Adrenal gland (tissue), 12 donors: ENCODE results near the gene ZNF619. TPM values are rescaled to one million over a fixed set of nuclear protein-coding genes. Genes with fewer than 3 reads are reported as not detected.

Experiments used
- DNase-seq, 7 donors: peaks; one replicate each; pipeline ENCODE4 v3.0.0-alpha.2; 2019 to 2020
- H3K27ac ChIP-seq, 5 donors: fragments of 200-600 bp; sonication (generic) in 4 of 5; 1 replicate in 3 of 5; 2 replicates in 2 of 5; pipeline versions ENCODE4 v1.5.1 to v1.8.0; 2016 to 2020; ENCODE audit warnings: mild to moderate bottlenecking in 1 of 5
- H3K27me3 ChIP-seq: fragments of 200-600 bp; 2 replicates; pipeline ENCODE4 v1.8.0; 2021
- H3K36me3 ChIP-seq, 2 donors: fragments of 200-600 bp; replicated peaks in 1 of 2; 1 replicate in 1 of 2; 2 replicates in 1 of 2; pipeline versions ENCODE4 v1.5.1 to v1.8.0; 2018 to 2022
- H3K4me1 ChIP-seq, 2 donors: fragments of 200-600 bp; replicated peaks in 1 of 2; 1 replicate in 1 of 2; 2 replicates in 1 of 2; pipeline versions ENCODE4 v1.5.1 to v1.8.0; 2018 to 2021
- H3K4me3 ChIP-seq, 4 donors: fragments of 200-600 bp; sonication (generic) in 3 of 4; one replicate each; pipeline ENCODE4 v1.5.1; 2016 to 2018
- H3K9me3 ChIP-seq, 3 donors: fragments of 200-600 bp; sonication (generic) in 1 of 3; replicated peaks in 1 of 3; 1 replicate in 2 of 3; 2 replicates in 1 of 3; pipeline versions ENCODE4 v1.5.1 to v1.8.0; 2016 to 2021
- POLR2A ChIP-seq, 2 donors: fragments of 450-650 bp; IDR thresholded peaks; one replicate each; pipeline ENCODE4 v1.6.1; 2017; ENCODE audit warnings: antibody characterized with exemption in 2 of 2, mild to moderate bottlenecking in 2 of 2, moderate library complexity in 1 of 2
- WGBS, 4 donors: extraction: QIAGEN DNeasy Blood & Tissue Kit in 2 of 4; methylation state at CpG; one replicate each; pipeline versions ENCODE4 v1.1.5 to v1.1.7; 2013 to 2017; 5-methylcytosine and 5-hydroxymethylcytosine counted together
- intact Hi-C, 2 donors: fragments of 100-400 bp; cut with DNase I; formaldehyde crosslinking; loops; one replicate each; pipeline versions ENCODE4 v1.14.1 to v1.15.0; 2022 to 2023
- polyA plus RNA-seq, 3 donors: library from polyadenylated mRNA; stranded (reverse); fragments of 200-250 nt in 2 of 3; fragments of 350-450 nt in 1 of 3; fragmentation: Illumina TruSeq in 1 of 3; extraction: RNeasy Lipid Tissue Mini Kit (QIAGEN cat#74804) in 1 of 3; gene quantifications; one replicate each; pipeline ENCODE4 v1.2.3, GENCODE V29; 2013 to 2014
- total RNA-seq, 9 donors: library from RNA; depleted of rRNA in 4 of 9; stranded (reverse); fragments of >200 nt in 4 of 9; fragments of 120-200 nt in 1 of 9; fragmentation: NEBNext Ultra II Directional in 1 of 9; extraction: Animal tissue kit (Norgen Biotek cat#: 25700) in 1 of 9; gene quantifications; one replicate each; pipeline versions ENCODE4 v1.1.0 to v1.2.4, GENCODE V29; 2013 to 2023
- TF ChIP-seq, protein P1 (sequence below), 6 experiments: fragments of 450-650 bp in 4 of 6; fragments of 200-600 bp in 2 of 6; sonication (generic) in 1 of 6; IDR thresholded peaks; 1 replicate in 5 of 6; 2 replicates in 1 of 6; pipeline versions ENCODE4 v1.5.1 to v1.8.0; 2016 to 2021; ENCODE audit warnings: antibody characterized with exemption in 6 of 6, mild to moderate bottlenecking in 2 of 6, moderate library complexity in 1 of 6
- donor health status: healthy with polysubstance abuse.
- donor health status: Bipolar disorder and iron deficiency.
- donor health status: DM: yes; HTN: yes; CAD: no.
- donor health status: DM: no; HTN: no; CAD: no.
- donor health status: DM: no; HTN: no; CAD: no.
- donor health status: DM: yes; HTN: yes; CAD: no.

ZNF619 gene
- total and polyA plus RNA-seq, 12 donors = 0.77 to 11.0 (median 5.7) TPM

DNA sequence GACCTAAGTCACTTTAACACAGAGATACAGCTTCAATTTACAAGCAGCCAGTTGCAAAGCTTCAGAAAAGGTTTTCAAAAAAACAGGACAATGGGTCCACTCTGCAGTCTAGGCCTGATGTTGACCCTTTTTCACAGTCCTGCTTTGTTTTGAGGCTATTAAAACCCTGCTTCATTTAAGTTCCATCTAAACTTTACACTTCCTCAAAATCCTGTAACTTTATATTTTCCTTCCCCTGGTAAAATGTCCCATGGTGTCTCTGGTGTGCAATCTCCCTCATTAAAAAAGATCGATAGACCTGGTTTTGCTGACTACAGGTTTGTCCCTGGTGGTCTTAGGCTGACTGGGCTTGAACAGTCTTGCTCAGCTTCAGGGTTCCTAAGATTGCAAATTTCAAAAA is 24.9 kb upstream of the ZNF619 start:
- no peak for TF ChIP-seq POLR2A (IDR thresholded peaks at IDR 0.05)
- TF ChIP-seq, protein P1, sequence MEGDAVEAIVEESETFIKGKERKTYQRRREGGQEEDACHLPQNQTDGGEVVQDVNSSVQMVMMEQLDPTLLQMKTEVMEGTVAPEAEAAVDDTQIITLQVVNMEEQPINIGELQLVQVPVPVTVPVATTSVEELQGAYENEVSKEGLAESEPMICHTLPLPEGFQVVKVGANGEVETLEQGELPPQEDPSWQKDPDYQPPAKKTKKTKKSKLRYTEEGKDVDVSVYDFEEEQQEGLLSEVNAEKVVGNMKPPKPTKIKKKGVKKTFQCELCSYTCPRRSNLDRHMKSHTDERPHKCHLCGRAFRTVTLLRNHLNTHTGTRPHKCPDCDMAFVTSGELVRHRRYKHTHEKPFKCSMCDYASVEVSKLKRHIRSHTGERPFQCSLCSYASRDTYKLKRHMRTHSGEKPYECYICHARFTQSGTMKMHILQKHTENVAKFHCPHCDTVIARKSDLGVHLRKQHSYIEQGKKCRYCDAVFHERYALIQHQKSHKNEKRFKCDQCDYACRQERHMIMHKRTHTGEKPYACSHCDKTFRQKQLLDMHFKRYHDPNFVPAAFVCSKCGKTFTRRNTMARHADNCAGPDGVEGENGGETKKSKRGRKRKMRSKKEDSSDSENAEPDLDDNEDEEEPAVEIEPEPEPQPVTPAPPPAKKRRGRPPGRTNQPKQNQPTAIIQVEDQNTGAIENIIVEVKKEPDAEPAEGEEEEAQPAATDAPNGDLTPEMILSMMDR (IDR thresholded peaks at IDR 0.05) = no peak
- intact Hi-C loops = loop anchor here in 1 of 2 donors (10.0 kb wide), 1 partner anchor 63 kb away; no protein-coding TSS in a partner anchor
- WGBS, 4 donors = 74 to 87% (median 82%) methylated on average over 1 of the region's 1 CpG

DNA sequence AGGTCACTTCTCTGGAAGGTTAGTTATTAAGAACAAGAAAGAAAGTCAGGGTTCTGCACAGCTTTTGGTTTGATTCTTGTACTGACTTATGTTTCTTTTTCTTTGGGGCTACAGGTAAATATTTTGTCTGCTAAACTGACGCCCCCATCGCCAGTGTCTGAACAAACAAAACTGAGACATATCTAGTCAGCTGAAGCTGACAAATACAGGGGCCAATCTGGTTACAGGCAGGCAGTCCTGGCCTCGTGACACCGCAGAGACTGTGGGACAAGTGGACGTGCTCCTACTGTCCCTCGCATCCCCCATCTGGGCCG is 24.4 kb upstream of the ZNF619 start:
- 0 to 3% (median 1%) methylated on average over 3 to 7 of the region's 7 CpGs for WGBS, 4 donors
- Histone ChIP-seq H3K27ac (peak overlapping the region; percentile 40 to 95 (median 94)), H3K4me1 (peaks cover 6 to 25% of the 10 kb centered on the region in 2 donors), H3K4me3 (peak overlapping the region; percentile 52 to 80 (median 64)), H3K36me3 (no peaks in the 10 kb centered on the region), H3K9me3 (no peaks in the 10 kb centered on the region), H3K27me3 (no peaks in the 10 kb centered on the region)
- intact Hi-C loops = loop anchor here in 1 of 2 donors (10.0 kb wide), 1 partner anchor 62 kb away; no protein-coding TSS in a partner anchor
- TF ChIP-seq, protein P1 (IDR thresholded peaks at IDR 0.05) = no peak
- TF ChIP-seq POLR2A (IDR thresholded peaks at IDR 0.05) = no peak
- no peak for DNase-seq

More for the DNA sequence above, 24.9 kb upstream of the ZNF619 start:
- DNase-seq = no peak
- H3K9me3 ChIP-seq = no peaks in the 10 kb centered on the region
- no peaks in the 10 kb centered on the region for H3K27me3 ChIP-seq
- peak overlapping the region in 3 of 5 donors; percentile 94 to 95 (median 95) for H3K27ac ChIP-seq
- peak overlapping the region in 2 of 4 donors; percentile 59 to 80 for H3K4me3 ChIP-seq
- H3K36me3 ChIP-seq = no peaks in the 10 kb centered on the region
- peaks cover 6 to 25% of the 10 kb centered on the region in 2 donors for H3K4me1 ChIP-seq

DNA sequence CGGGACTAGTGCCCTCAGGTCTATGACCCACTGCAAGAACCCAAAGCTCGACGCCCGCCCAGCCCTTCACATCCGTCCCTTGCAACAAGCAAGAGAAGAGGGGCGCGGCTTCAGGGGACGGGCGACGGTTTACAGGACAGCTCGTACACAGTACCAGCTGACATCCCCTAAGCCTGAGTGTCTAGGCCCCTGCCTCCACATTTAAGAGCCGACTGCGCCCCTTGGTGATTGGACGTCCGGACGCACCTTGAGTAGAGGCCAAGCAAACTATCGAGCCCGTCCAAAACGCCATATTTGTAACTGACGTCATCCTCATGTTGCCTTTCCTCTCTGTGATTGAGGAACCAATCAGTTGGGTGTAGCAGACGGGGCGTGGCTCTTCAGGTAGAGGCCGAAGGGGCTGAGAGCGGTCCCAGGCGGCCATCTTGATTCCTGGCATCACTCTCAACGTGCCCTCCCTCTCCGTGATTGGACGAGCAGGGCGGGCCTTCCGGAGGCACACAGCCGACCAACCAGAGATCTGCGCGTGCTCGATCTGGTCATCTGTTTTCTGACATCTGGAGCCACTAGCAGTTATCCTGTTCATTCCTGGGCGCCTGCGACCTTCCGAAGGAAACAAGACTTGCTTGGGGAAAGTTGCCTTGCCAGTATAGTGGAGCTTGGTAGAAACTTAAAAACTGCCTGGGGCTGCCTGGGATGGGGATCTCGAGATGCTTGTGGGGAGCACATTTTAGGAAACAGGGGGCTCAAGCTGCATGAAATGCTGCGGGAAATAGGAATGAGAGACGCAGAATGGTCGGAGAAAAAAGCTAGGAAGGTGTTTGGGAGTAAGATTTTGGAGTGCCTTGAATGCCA is 23.8 kb upstream of the ZNF619 start:
- intact Hi-C loops = loop anchor here in 1 of 2 donors (10.0 kb wide), 1 partner anchor 62 kb away; no protein-coding TSS in a partner anchor
- peak overlapping the region; percentile 52 to 80 (median 64) for H3K4me3 ChIP-seq
- peak overlapping the region; percentile 87 to 95 (median 94) for H3K27ac ChIP-seq
- peaks cover 0 to under 1% of the 10 kb centered on the region in 2 donors for H3K36me3 ChIP-seq
- peak; percentile 98 to 100 (median 99) for DNase-seq
- H3K27me3 ChIP-seq = no peaks in the 10 kb centered on the region
- WGBS, 4 donors = 0 to 1% (median 0%) methylated on average over 26 to 41 of the region's 41 CpGs
- H3K4me1 ChIP-seq = peaks cover 12 to 29% of the 10 kb centered on the region in 2 donors
- TF ChIP-seq, protein P1 (IDR thresholded peaks at IDR 0.05) = no peak
- TF ChIP-seq POLR2A (IDR thresholded peaks at IDR 0.05) = peak; percentile 75 to 96
- no peaks in the 10 kb centered on the region for H3K9me3 ChIP-seq

DNA sequence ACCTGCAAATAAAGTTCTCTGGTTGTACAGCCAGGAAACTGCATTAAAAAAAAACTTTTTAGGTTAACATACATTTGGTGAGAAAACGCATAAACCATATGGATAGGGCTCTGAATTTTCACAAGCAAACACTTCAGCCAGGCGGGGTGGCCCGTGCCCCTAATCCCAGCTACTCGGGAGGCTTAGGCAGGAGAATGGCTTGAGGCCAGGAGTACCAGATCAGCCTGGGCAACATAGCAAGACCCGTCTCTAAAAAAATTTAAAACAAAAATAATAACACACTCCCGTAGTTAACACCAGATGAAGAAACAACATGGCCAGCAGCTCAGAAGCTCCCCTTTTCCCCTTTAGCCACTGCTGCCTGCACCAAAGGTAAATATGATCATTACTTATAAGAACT is 23.0 kb upstream of the ZNF619 start:
- Histone ChIP-seq H3K4me3 (peak overlapping the region in 1 of 4 donors; percentile 59), H3K4me1 (peaks cover 14 to 38% of the 10 kb centered on the region in 2 donors), H3K27ac (peak overlapping the region in 2 of 5 donors; percentile 88 to 94), H3K27me3 (no peaks in the 10 kb centered on the region), H3K36me3 (peaks cover 0 to 9% of the 10 kb centered on the region in 2 donors), H3K9me3 (no peaks in the 10 kb centered on the region)
- no peak for DNase-seq
- intact Hi-C loops = loop anchor here in 1 of 2 donors (10.0 kb wide), 1 partner anchor 61 kb away; no protein-coding TSS in a partner anchor
- WGBS, 4 donors = 27 to 44% (median 40%) methylated on average over 6 of the region's 6 CpGs
- TF ChIP-seq, protein P1 (IDR thresholded peaks at IDR 0.05) = no peak
- no peak for TF ChIP-seq POLR2A (IDR thresholded peaks at IDR 0.05)
